ENCODE results near the gene COL18A1. TPM values are rescaled to one million over a fixed set of nuclear protein-coding genes. Genes with fewer than 3 reads are reported as not detected.

COL18A1 gene
- total and polyA plus RNA-seq, 2 of the 8 experiments (the other 6 are each of a cell fraction or from before 2014, with no cell fraction given), result 145 to 201 TPM

DNA sequence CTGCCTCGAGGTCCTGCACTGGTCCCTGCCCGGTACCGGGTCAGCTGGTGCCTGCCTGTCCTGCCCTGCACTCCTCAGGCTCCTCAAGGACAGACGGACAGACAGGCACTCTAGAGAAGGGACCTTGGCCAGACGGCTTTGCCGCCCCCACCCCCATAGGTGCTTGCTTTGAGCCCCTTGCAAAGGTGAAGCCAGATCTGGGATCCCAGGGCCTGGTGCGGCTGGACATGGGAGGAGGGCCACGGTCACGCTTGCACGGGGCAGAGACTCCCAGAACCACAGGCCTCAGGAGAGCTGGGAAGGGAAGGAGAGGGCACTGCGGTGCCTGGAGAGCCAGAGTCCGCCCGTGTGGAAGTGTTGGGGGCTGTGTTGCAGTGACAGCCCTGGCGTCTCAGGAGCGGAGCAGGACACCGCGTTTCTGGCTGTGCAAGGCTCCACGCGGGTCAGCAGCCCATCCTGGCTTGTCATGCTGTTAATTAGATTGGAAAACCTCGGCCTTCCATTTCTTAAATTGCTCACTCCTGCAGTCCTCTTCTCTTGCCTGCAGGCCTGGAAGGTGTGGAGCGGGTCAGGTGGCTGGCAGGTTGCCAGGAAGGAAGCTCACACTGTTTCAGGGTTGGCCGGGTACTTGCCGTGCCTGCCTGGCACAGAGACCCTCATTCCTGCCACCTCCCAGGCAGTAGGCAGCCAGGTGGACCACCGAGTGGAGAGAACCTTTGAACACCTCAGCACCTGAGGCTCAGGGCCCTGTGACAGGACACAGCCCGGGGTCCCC lies 16.3 kb downstream of the COL18A1 start:
- CTCF ChIA-PET (ENCODE audit: partially characterized antibody), result interaction anchor here (1.3 to 3.0 kb wide), 3 partner anchors 119 to 131 kb away, joined by 4 to 15 read pairs (median 4); no protein-coding TSS in a partner anchor
- peaks cover 42% of the 10 kb centered on the region for H3K79me1 ChIP-seq (ENCODE audit: low read depth, low read length)
- POLR2A ChIA-PET (ENCODE audit: partially characterized antibody), result interaction anchor here (1.0 to 1.4 kb wide), 3 partner anchors 11 to 12 kb away, joined by 3 to 4 read pairs (median 4); no protein-coding TSS in a partner anchor
- H2BK20ac ChIP-seq (ENCODE audit: low read length), result no peak overlapping the region
- no peak overlapping the region for H3K4ac ChIP-seq (replicated peaks; ENCODE audit: insufficient read length, low read depth, low read length)
- no peak overlapping the region for H3K27ac ChIP-seq (ENCODE audit: low read depth, low read length)
- H3K27me3 ChIP-seq (replicated peaks in 1 of 4; ENCODE audit: control insufficient read depth in 3 of 4, extremely low read depth in 1 of 4, insufficient read depth in 3 of 4, low read length in 3 of 4), result no peaks in the 10 kb centered on the region
- no peak overlapping the region for H3K9ac ChIP-seq (replicated peaks in 1 of 4; ENCODE audit: extremely low read depth in 1 of 4, low read depth in 3 of 4, low read length in 3 of 4)
- H3K14ac ChIP-seq (ENCODE audit: insufficient read length), result no peak overlapping the region
- no peak overlapping the region for H3K4me2 ChIP-seq (ENCODE audit: insufficient read depth in 1 of 2, low read depth in 2 of 2, low read length in 2 of 2)
- TF ChIP-seq BCL11A (IDR thresholded peaks at IDR 0.05; ENCODE audit: low read depth in 2 of 2, low read length in 2 of 2) (no peak), RBBP5 (IDR thresholded peaks at IDR 0.05; ENCODE audit: borderline replicate concordance, low read depth, low read length) (no peak), SP1 (IDR thresholded peaks at IDR 0.05; ENCODE audit: low read depth, low read length) (no peak), SRF (IDR thresholded peaks at IDR 0.05; ENCODE audit: low read depth, low read length) (no peak), RXRA (IDR thresholded peaks at IDR 0.05; ENCODE audit: insufficient read depth, low read depth, low read length) (no peak), SIRT6 (IDR thresholded peaks at IDR 0.05; ENCODE audit: low read length) (no peak), CBX8 (IDR thresholded peaks at IDR 0.05; ENCODE audit: borderline replicate concordance, low read depth, low read length) (no peak), POU5F1 (IDR thresholded peaks at IDR 0.05; ENCODE audit: low read depth, low read length) (no peak), SUZ12 (IDR thresholded peaks at IDR 0.05; ENCODE audit: low read length) (no peak)
- no peak overlapping the region for H3K56ac ChIP-seq (replicated peaks; ENCODE audit: insufficient read length, low read depth, low read length)
- no peak overlapping the region for H2BK120ac ChIP-seq (replicated peaks; ENCODE audit: low read depth, low read length)
- WGBS, 2 experiments (ENCODE audit: extremely low coverage in 1 of 2, insufficient coverage in 1 of 2, insufficient read length in 1 of 2, insufficient replicate concordance in 2 of 2, low coverage in 1 of 2, low lambda C conversion rate in 2 of 2, missing lambda C conversion rate in 1 of 2), result 88% methylated on average over 22 of the region's 25 CpGs; no CpG with 5 or more reads in 1 of the 2 experiments
- no peak overlapping the region for H4K5ac ChIP-seq (ENCODE audit: insufficient read length, low read depth, low read length)
- DNase-seq (ENCODE audit: low read depth in 1 of 2, low spot score in 2 of 2) (no peak), FAIRE-seq (no peak)
- H2BK15ac ChIP-seq (ENCODE audit: low read length), result no peak overlapping the region
- peaks cover 41 to 69% of the 10 kb centered on the region in 2 experiments for H4K20me1 ChIP-seq (replicated peaks in 1 of 2; ENCODE audit: control insufficient read depth in 1 of 2, insufficient read depth in 2 of 2, low read length in 2 of 2)
- H3K9me3 ChIP-seq (ENCODE audit: insufficient read depth in 2 of 2, low read depth in 1 of 2, low read length in 1 of 2), result no peaks in the 10 kb centered on the region
- H3K4me3 ChIP-seq (ENCODE audit: extremely low read depth in 1 of 4, insufficient read depth in 2 of 4, low read depth in 3 of 4, low read length in 4 of 4), result no peak overlapping the region
- no peak overlapping the region for H3K18ac ChIP-seq (ENCODE audit: extremely low read depth, low read length)
- no peaks in the 10 kb centered on the region for H3K23me2 ChIP-seq (ENCODE audit: low read depth, low read length)
- H3K36me3 ChIP-seq (ENCODE audit: control insufficient read depth in 2 of 4, insufficient read depth in 4 of 4, low read length in 3 of 4), result peaks cover 0 to 4% (median 0%) of the 10 kb centered on the region in 4 experiments; a peak in 2 of 8 replicates
- H3K4me1 ChIP-seq (replicated peaks in 1 of 4; ENCODE audit: control insufficient read depth in 3 of 4, insufficient read depth in 4 of 4, low read length in 3 of 4), result peaks cover 4 to 24% (median 17%) of the 10 kb centered on the region in 4 experiments
- H3K23ac ChIP-seq (ENCODE audit: insufficient read length), result no peak overlapping the region
- H2BK5ac ChIP-seq (ENCODE audit: low read depth, low read length), result peak overlapping the region; percentile 49
- H4K8ac ChIP-seq (ENCODE audit: extremely low read depth, insufficient read depth, low read length), result no peak overlapping the region; the same call in 1 of the 2 replicates
- H2AFZ ChIP-seq (ENCODE audit: low read length), result no peak overlapping the region
- no peak overlapping the region for H2AK5ac ChIP-seq (ENCODE audit: low read depth, low read length)
- H2BK12ac ChIP-seq (ENCODE audit: low read depth, low read length), result no peak overlapping the region
- H3K79me2 ChIP-seq (ENCODE audit: control insufficient read depth in 1 of 2, insufficient read depth in 2 of 2, low read length in 2 of 2), result peaks cover 35 to 96% of the 10 kb centered on the region in 2 experiments
- H4K91ac ChIP-seq (replicated peaks; ENCODE audit: insufficient read length, low read length), result no peak overlapping the region

Data from H1 (cell line).